LNCAP (cell line): ENCODE results near the gene IGSF1.

Source experiments
- TF ChIP-seq, protein P1 (sequence below): fragments of 450-650 bp; IDR thresholded peaks from 2 replicates; pipeline ENCODE4 v1.5.1; 2017; ENCODE audit warnings: mild to moderate bottlenecking

Gene IGSF1

DNA sequence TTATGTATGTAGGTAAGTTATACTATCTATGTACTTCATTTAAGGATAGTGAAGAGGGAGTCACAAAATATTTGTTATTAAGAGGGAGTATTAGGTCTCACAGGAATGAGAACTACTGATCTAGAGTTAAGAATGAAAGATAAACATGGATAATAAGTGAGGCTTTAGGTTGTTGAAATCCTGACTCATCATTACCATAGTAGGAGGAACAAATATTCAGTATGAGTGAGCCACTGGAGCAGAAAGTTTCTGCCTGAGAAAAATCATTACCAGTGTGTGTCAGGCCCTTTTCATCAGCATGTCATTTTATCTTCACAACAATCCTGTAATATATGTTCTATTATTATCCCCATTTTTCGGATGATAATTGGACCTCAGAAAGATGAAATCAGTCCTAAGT lies 27.2 kb upstream of the IGSF1 start:
- TF ChIP-seq, protein P1, sequence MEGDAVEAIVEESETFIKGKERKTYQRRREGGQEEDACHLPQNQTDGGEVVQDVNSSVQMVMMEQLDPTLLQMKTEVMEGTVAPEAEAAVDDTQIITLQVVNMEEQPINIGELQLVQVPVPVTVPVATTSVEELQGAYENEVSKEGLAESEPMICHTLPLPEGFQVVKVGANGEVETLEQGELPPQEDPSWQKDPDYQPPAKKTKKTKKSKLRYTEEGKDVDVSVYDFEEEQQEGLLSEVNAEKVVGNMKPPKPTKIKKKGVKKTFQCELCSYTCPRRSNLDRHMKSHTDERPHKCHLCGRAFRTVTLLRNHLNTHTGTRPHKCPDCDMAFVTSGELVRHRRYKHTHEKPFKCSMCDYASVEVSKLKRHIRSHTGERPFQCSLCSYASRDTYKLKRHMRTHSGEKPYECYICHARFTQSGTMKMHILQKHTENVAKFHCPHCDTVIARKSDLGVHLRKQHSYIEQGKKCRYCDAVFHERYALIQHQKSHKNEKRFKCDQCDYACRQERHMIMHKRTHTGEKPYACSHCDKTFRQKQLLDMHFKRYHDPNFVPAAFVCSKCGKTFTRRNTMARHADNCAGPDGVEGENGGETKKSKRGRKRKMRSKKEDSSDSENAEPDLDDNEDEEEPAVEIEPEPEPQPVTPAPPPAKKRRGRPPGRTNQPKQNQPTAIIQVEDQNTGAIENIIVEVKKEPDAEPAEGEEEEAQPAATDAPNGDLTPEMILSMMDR = no peak

DNA sequence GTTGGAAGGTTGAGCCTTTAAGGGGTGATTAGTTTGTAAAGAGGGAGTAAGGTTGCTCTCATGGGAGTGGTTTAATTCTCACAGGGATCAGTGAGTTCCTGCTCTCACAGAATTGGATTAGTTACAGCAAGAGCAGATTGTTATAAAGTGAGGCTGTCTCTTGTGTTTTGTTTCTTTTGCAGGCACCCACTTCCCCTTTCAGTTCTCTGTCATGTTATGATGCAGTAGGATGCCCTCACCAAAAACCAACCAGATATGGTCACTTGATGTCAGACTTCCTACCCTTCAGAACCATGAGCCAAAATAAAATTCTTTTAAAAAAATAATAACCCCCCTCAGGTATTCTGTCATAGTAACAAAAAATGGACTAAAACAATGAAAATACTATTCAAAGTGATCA lies 19.9 kb upstream of the IGSF1 start:
- TF ChIP-seq, protein P1 = no peak

DNA sequence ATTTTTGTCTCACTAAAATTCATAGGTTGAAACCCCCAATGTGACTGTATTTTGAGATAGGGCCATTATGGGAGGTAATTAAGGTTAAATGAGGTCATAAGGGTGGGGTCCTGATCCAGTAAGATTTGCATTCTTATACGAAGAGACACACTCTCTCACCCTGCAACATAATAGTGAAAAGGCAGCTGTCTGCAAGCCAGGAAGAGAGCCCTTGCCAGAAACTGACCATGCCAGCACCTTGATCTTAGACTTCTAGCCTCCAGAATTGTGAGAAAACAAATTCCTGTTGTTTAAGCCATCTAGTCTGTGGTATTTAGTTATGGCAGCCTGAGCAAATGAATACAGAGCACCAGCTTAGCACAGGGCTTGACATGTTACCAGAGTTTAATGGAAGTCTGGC lies 17.5 kb upstream of the IGSF1 start:
- TF ChIP-seq, protein P1 = no peak

GRCh38 chrX:131305926-131306325 lies 16.8 kb upstream of the IGSF1 start:
- TF ChIP-seq, protein P1 = no peak

DNA sequence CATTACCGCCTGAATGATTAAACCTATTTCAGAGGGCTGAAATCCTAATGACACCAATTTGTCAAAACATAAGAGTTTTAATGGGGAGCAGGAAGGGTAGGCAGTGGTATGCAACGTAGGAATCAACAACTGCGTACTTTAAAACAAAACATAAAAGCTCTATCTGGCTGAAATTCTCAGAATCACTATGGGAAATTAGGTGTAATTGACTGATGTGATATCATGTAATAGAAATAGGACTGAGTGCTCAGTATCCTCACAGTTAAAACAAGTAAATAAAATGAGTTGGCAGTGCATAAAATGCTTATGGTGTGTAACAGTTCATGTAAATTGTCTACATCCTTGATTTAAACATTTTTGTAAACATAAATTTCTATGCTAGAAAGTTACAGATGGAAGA lies 13.6 kb upstream of the IGSF1 start:
- TF ChIP-seq, protein P1 = no peak

DNA sequence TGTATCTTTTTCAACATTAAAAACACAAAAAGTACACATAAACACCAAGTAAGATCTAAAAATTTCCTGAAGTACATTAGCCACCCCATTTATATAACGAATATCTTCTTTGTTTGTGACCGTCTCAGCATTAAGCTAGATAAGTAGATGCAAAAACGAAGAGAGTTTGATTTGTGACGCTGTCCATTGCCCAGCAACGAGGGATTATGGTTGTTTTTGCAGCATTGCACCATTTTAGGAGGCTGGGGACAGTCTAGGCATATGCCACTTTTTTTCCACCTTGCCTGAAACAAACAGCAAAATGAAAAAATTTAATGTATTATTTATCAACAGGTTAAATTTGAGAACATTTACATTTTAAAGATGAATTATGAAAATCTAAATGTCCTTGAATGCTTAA lies 12.0 kb upstream of the IGSF1 start:
- TF ChIP-seq, protein P1 = no peak

DNA sequence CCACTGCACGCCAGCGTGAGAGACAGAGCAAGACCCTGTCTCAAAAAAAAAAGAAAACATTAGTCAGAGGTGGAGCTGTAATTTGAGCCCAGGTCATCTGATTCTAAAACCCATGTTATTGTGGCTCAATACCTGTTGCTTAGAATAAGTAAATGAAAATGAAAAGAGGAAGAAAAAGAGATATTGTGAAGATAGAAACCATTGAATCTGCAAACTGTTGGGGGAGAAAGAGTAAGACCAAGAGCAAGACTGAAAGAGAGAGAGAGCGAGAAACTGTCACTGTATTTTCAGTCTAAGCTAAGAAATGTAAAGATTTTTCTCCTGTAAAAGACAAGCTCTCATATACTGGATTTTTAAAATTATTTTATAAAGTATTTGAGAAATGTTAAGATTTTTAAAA lies 9.7 kb upstream of the IGSF1 start:
- TF ChIP-seq, protein P1 = no peak

- TF ChIP-seq, protein P1 = no peak
Measured at GRCh38 chrX:131298036-131298435, 8.9 kb upstream of the IGSF1 start.
